Mesothelial cell of epicardium (in vitro differentiated cells): Measurements from ENCODE around the gene RSU1. TPM values are rescaled to one million over a fixed set of nuclear protein-coding genes. Genes with fewer than 3 reads are reported as not detected.

ENCODE experiments used
- DNase-seq, 2 experiments: peaks; one replicate each; pipeline ENCODE4 v3.0.0; 2021; ENCODE audit warnings: low spot score in 2 of 2; ENCODE audit not compliant: unreplicated experiment in 2 of 2
- H3K27ac Mint-ChIP-seq: 2 replicates; pipeline ENCODE4 v1.8.0; 2021; ENCODE audit warnings: mixed read lengths
- H3K27me3 Mint-ChIP-seq: 2 replicates; pipeline ENCODE4 v1.8.0; 2021; ENCODE audit warnings: low read depth, mixed read lengths
- H3K36me3 Mint-ChIP-seq: 2 replicates; pipeline ENCODE4 v1.8.0; 2021; ENCODE audit warnings: mixed read lengths
- H3K4me1 Mint-ChIP-seq: 2 replicates; pipeline ENCODE4 v1.8.0; 2021; ENCODE audit warnings: mixed read lengths
- H3K4me3 Mint-ChIP-seq: 2 replicates; pipeline ENCODE4 v1.8.0; 2021; ENCODE audit warnings: mild to moderate bottlenecking, moderate library complexity, mixed read lengths
- H3K9me3 Mint-ChIP-seq: 2 replicates; pipeline ENCODE4 v1.8.0; 2021; ENCODE audit warnings: mixed read lengths
- CTCF ChIP-seq: fragments of 200-600 bp; sonication (generic); IDR thresholded peaks from one replicate; pipeline ENCODE4 v1.5.0; 2021; ENCODE audit warnings: antibody characterized with exemption; ENCODE audit not compliant: unreplicated experiment
- total RNA-seq: library from RNA; stranded (reverse); gene quantifications from 3 replicates; pipeline ENCODE4 v1.2.1, GENCODE V29; 2021

The RSU1 gene
- total RNA-seq, 1 donor from 2014 or later = 36.2 TPM

- Mint-ChIP-seq H3K27ac (no peak overlapping the region), H3K36me3 (peaks cover 4% of the 10 kb centered on the region), H3K27me3 (no peaks in the 10 kb centered on the region), H3K4me3 (no peak overlapping the region), H3K4me1 (no peaks in the 10 kb centered on the region), H3K9me3 (no peaks in the 10 kb centered on the region)
- no peak for DNase-seq
- no peak for TF ChIP-seq CTCF
These were observed 128.0 kb downstream of the RSU1 start for GRCh38 chr10:16689227-16689626.

GRCh38 chr10:16686054-16686902 lies 130.9 kb downstream of the RSU1 start:
- Mint-ChIP-seq H3K36me3 (peaks cover 4% of the 10 kb centered on the region), H3K27ac (no peak overlapping the region), H3K27me3 (no peaks in the 10 kb centered on the region), H3K4me1 (no peaks in the 10 kb centered on the region), H3K4me3 (no peak overlapping the region), H3K9me3 (no peaks in the 10 kb centered on the region)
- no peak for DNase-seq
- TF ChIP-seq CTCF = no peak

- Mint-ChIP-seq H3K4me3 (no peak overlapping the region), H3K36me3 (peaks cover 4% of the 10 kb centered on the region), H3K27me3 (no peaks in the 10 kb centered on the region), H3K9me3 (no peaks in the 10 kb centered on the region), H3K27ac (no peak overlapping the region), H3K4me1 (no peaks in the 10 kb centered on the region)
- no peak for TF ChIP-seq CTCF
- DNase-seq = no peak
These were observed 131.7 kb downstream of the RSU1 start for GRCh38 chr10:16685551-16685950.

GRCh38 chr10:16681521-16681920 lies 135.7 kb downstream of the RSU1 start:
- Mint-ChIP-seq H3K4me1 (no peaks in the 10 kb centered on the region), H3K9me3 (peaks cover 4% of the 10 kb centered on the region), H3K27ac (no peak overlapping the region), H3K27me3 (no peaks in the 10 kb centered on the region), H3K36me3 (no peaks in the 10 kb centered on the region), H3K4me3 (no peak overlapping the region)
- TF ChIP-seq CTCF = no peak
- no peak for DNase-seq

- Mint-ChIP-seq H3K27ac (no peak overlapping the region), H3K9me3 (peaks cover 9% of the 10 kb centered on the region), H3K4me3 (no peak overlapping the region), H3K27me3 (no peaks in the 10 kb centered on the region), H3K36me3 (peaks cover 1% of the 10 kb centered on the region), H3K4me1 (no peaks in the 10 kb centered on the region)
- no peak for TF ChIP-seq CTCF
- DNase-seq = no peak
These were observed 137.7 kb downstream of the RSU1 start for GRCh38 chr10:16679511-16679910.
